ENCODE data around the gene DKKL1.

DKKL1 gene

DNA sequence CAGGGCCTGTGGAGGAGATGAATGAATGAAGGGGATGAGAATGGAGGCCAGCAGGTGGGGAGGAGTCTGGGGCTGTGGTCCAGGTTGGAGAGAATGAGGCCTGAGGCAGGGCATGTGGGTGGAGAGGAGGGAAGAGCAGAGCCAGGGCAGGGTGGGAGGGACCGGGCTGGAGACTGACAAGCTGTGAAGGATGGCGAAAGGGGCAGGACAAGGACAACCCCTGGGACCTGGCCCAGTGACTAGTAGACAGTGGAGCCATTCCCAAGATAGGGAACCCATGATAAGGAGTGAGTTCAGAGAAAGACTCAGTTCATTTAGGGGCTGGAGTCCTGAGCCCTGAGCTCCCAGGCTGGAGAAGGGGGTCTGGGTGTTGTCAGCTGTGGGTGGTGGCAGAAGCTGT is 56.5 kb downstream of the DKKL1 start:
- Histone ChIP-seq H3K4me3 (ENCODE audit: low read depth, low read length, poor library complexity, severe bottlenecking) (no peak overlapping the region), H3K79me2 (ENCODE audit: insufficient read depth, low read length) (no peaks in the 10 kb centered on the region), H3K36me3 (ENCODE audit: insufficient read depth, low read length) (no peaks in the 10 kb centered on the region), H3K9me3 (ENCODE audit: low read length) (no peaks in the 10 kb centered on the region), H3K27ac (ENCODE audit: low read depth, low read length, poor library complexity, severe bottlenecking) (no peak overlapping the region), H3K4me1 (ENCODE audit: insufficient read depth, low read length, severe bottlenecking) (peaks cover 10% of the 10 kb centered on the region), H3F3A (ENCODE audit: insufficient read depth, low read length) (no peaks in the 10 kb centered on the region), H3K9me2 (ENCODE audit: low read depth, low read length) (no peaks in the 10 kb centered on the region), H4K20me1 (ENCODE audit: insufficient read depth, low read length) (no peaks in the 10 kb centered on the region), H3K27me3 (ENCODE audit: insufficient read depth, low read length) (peaks cover 5% of the 10 kb centered on the region; the same call in 1 of the 2 replicates), H2AFZ (ENCODE audit: low read length) (no peak overlapping the region), H3K4me2 (ENCODE audit: low read length) (no peak overlapping the region), H3K9ac (ENCODE audit: low read length) (no peak overlapping the region)
- no peak for TF ChIP-seq EZH2 (IDR thresholded peaks at IDR 0.05; ENCODE audit: borderline replicate concordance, low read length)
- TF ChIP-seq, protein P1, sequence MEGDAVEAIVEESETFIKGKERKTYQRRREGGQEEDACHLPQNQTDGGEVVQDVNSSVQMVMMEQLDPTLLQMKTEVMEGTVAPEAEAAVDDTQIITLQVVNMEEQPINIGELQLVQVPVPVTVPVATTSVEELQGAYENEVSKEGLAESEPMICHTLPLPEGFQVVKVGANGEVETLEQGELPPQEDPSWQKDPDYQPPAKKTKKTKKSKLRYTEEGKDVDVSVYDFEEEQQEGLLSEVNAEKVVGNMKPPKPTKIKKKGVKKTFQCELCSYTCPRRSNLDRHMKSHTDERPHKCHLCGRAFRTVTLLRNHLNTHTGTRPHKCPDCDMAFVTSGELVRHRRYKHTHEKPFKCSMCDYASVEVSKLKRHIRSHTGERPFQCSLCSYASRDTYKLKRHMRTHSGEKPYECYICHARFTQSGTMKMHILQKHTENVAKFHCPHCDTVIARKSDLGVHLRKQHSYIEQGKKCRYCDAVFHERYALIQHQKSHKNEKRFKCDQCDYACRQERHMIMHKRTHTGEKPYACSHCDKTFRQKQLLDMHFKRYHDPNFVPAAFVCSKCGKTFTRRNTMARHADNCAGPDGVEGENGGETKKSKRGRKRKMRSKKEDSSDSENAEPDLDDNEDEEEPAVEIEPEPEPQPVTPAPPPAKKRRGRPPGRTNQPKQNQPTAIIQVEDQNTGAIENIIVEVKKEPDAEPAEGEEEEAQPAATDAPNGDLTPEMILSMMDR (IDR thresholded peaks at IDR 0.05; ENCODE audit: low read length), result no peak

DNA sequence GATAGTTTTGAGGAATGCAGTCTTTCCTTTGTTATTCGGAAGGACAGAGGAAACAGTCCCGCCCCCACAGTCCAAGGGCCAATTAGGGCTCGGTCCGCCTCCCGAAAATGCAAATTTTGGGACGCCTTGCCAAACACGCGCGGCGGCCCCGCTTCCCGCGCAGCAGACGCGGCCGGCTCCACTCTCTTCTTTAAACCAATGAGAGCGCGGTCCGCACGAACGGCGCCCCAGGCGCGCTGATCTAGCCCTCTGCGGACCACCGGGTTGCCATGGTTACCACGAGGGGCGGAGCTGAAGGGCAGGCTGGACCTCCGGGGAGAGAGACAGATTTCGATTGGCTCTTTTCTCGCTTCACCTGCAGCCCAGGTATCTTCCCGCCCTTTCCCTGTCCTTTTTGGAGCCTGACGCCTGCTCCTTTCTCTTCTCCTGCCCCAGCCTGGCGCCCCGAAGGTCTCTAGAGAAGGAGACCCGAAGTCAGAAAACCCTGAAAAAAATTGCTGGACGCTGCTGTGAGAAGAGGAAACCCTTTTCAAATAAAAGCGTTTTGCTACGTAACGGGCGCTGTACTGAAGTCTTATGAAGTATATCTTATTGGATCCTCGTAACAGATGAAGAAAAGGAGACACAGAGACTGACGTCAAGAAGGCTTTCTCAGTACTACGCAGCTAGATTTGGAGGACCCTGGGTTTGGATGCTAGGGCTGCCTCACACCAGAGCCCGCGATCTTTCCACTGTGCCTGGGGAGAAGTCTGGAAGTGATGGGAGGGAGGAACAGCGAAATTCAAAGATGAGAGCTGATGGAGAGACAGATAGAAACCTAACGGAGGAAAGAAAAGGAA is 57.6 kb downstream of the DKKL1 start:
- Histone ChIP-seq H3K4me3 (ENCODE audit: low read depth, low read length, poor library complexity, severe bottlenecking) (no peak overlapping the region), H3F3A (ENCODE audit: insufficient read depth, low read length) (no peaks in the 10 kb centered on the region), H3K9me3 (ENCODE audit: low read length) (no peaks in the 10 kb centered on the region), H3K9ac (ENCODE audit: low read length) (no peak overlapping the region), H4K20me1 (ENCODE audit: insufficient read depth, low read length) (no peaks in the 10 kb centered on the region), H3K79me2 (ENCODE audit: insufficient read depth, low read length) (no peaks in the 10 kb centered on the region), H3K4me2 (ENCODE audit: low read length) (no peak overlapping the region), H3K4me1 (ENCODE audit: insufficient read depth, low read length, severe bottlenecking) (peaks cover 4% of the 10 kb centered on the region), H2AFZ (ENCODE audit: low read length) (no peak overlapping the region), H3K27me3 (ENCODE audit: insufficient read depth, low read length) (peaks cover 9% of the 10 kb centered on the region; the same call in 1 of the 2 replicates), H3K27ac (ENCODE audit: low read depth, low read length, poor library complexity, severe bottlenecking) (no peak overlapping the region), H3K9me2 (ENCODE audit: low read depth, low read length) (no peaks in the 10 kb centered on the region), H3K36me3 (ENCODE audit: insufficient read depth, low read length) (no peaks in the 10 kb centered on the region)
- TF ChIP-seq EZH2 (IDR thresholded peaks at IDR 0.05; ENCODE audit: borderline replicate concordance, low read length), result no peak

DNA sequence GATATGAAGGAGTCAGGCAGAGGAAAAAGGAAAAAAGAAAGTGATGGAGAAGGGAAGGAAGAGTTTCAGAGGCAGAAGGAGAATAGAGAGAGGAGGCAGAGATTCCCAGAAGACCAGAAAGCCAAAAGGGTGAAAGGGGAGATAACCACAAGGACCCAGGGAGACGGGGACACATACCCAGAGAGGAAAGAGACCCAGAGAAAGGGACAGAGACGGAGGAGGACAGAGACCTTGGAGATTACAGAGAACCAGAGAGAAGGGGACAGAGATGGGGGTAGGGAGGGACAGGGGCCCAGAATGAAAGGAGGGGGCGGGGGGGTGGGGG is 58.2 kb downstream of the DKKL1 start:
- no peaks in the 10 kb centered on the region for H3F3A ChIP-seq (ENCODE audit: insufficient read depth, low read length)
- H3K4me2 ChIP-seq (ENCODE audit: low read length), result no peak overlapping the region
- H3K4me3 ChIP-seq (ENCODE audit: low read depth, low read length, poor library complexity, severe bottlenecking), result no peak overlapping the region
- peaks cover 4% of the 10 kb centered on the region for H3K4me1 ChIP-seq (ENCODE audit: insufficient read depth, low read length, severe bottlenecking)
- no peaks in the 10 kb centered on the region for H3K36me3 ChIP-seq (ENCODE audit: insufficient read depth, low read length)
- TF ChIP-seq EZH2 (IDR thresholded peaks at IDR 0.05; ENCODE audit: borderline replicate concordance, low read length), result no peak
- TF ChIP-seq, protein P1 (IDR thresholded peaks at IDR 0.05; ENCODE audit: low read length), result no peak
- no peak overlapping the region for H3K27ac ChIP-seq (ENCODE audit: low read depth, low read length, poor library complexity, severe bottlenecking)
- H3K79me2 ChIP-seq (ENCODE audit: insufficient read depth, low read length), result no peaks in the 10 kb centered on the region
- no peaks in the 10 kb centered on the region for H3K9me3 ChIP-seq (ENCODE audit: low read length)
- H3K9ac ChIP-seq (ENCODE audit: low read length), result no peak overlapping the region
- peaks cover 15% of the 10 kb centered on the region for H3K27me3 ChIP-seq (ENCODE audit: insufficient read depth, low read length)
- H3K9me2 ChIP-seq (ENCODE audit: low read depth, low read length), result no peaks in the 10 kb centered on the region
- H2AFZ ChIP-seq (ENCODE audit: low read length), result no peak overlapping the region
- H4K20me1 ChIP-seq (ENCODE audit: insufficient read depth, low read length), result no peaks in the 10 kb centered on the region
